Activated B cell treated with CpG ODN at 0.5 μM for 24 hours (primary cell): ENCODE measurements around the gene PCNA. TPM values are rescaled to one million over a fixed set of nuclear protein-coding genes. Genes with fewer than 3 reads are reported as not detected.

Experiments
- ATAC-seq: fragments of 200-7000 bp; cut with Tn5 transposase; one replicate; pipeline ENCODE4 v1.10.0; 2021; ENCODE audit warnings: low read depth, mild to moderate bottlenecking, moderate library complexity
- CTCF ChIA-PET: fragments of 350-600 bp; sonication (Branson Sonifier 250); formaldehyde crosslinking; loops from one replicate; lab custom pipeline; 2021; ENCODE audit warnings: antibody characterized with exemption; lab: Charles Lee
- POLR2A ChIA-PET: fragments of 350-600 bp; sonication (Branson Sonifier 250); formaldehyde crosslinking; loops from one replicate; lab custom pipeline; 2021; ENCODE audit warnings: antibody characterized with exemption; lab: Charles Lee
- DNase-seq: peaks from one replicate; pipeline ENCODE4 v3.0.0; 2022
- H3K27ac Mint-ChIP-seq: one replicate; pipeline ENCODE4 v1.8.0; 2020; ENCODE audit warnings: mixed read lengths
- H3K27me3 Mint-ChIP-seq: one replicate; pipeline ENCODE4 v1.8.0; 2021; ENCODE audit warnings: mixed read lengths
- H3K36me3 Mint-ChIP-seq: one replicate; pipeline ENCODE4 v1.8.0; 2021; ENCODE audit warnings: low read depth, mixed read lengths
- H3K4me1 Mint-ChIP-seq: one replicate; pipeline ENCODE4 v1.8.0; 2021; ENCODE audit warnings: mixed read lengths
- H3K4me3 Mint-ChIP-seq: one replicate; pipeline ENCODE4 v1.8.0; 2020; ENCODE audit warnings: mild to moderate bottlenecking, mixed read lengths
- H3K9me3 Mint-ChIP-seq: one replicate; pipeline ENCODE4 v1.8.0; 2020; ENCODE audit warnings: mixed read lengths
- CTCF ChIP-seq: fragments of 200-600 bp; IDR thresholded peaks from one replicate; pipeline ENCODE4 v1.8.0; 2022; ENCODE audit warnings: antibody characterized with exemption, mild to moderate bottlenecking
- intact Hi-C: fragments of 100-400 bp; cut with micrococcal nuclease; formaldehyde crosslinking; loops from one replicate; pipeline ENCODE4 v1.15.1; 2024
- total RNA-seq: library from RNA; stranded (reverse); gene quantifications from 2 replicates; pipeline ENCODE4 v1.2.3, GENCODE V29; 2022

Gene PCNA
- total RNA-seq, 1 donor from 2014 or later: 62.0 TPM

DNA sequence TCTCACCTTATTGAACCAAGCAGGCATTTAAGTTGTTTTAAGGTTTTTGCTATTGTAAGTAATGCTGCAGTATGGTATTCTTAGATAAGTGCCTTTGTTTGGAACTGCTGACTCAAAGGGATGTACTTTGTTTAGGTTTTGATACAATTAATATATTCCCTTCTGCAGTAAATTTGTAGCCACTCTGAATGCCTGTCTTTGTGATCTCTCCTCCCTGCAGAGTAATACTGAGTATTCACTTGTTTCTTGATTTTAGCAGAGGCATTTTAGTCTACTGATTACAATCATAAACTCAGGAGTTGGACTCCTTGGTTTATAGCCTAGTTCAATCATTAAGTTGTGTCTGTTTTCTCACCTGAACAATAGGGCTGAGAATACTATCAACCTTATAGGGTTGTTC, 20.4 kb upstream of the PCNA start:
- no peak overlapping the region for H3K27ac Mint-ChIP-seq
- H3K4me1 Mint-ChIP-seq: peaks cover 62% of the 10 kb centered on the region
- H3K9me3 Mint-ChIP-seq: no peaks in the 10 kb centered on the region
- no peak overlapping the region for H3K4me3 Mint-ChIP-seq
- H3K27me3 Mint-ChIP-seq: no peaks in the 10 kb centered on the region
- ChIA-PET CTCF (interaction anchor here (1.2 kb wide), 1 partner anchor 14 kb away, joined by 4 read pairs; the partner anchor contains the start of gene CDS2), POLR2A (no interaction called here)
- no peak for ATAC-seq
- TF ChIP-seq CTCF: no peak
- DNase-seq: no peak
- intact Hi-C loops: no loop called here
- peaks cover 15% of the 10 kb centered on the region for H3K36me3 Mint-ChIP-seq

DNA sequence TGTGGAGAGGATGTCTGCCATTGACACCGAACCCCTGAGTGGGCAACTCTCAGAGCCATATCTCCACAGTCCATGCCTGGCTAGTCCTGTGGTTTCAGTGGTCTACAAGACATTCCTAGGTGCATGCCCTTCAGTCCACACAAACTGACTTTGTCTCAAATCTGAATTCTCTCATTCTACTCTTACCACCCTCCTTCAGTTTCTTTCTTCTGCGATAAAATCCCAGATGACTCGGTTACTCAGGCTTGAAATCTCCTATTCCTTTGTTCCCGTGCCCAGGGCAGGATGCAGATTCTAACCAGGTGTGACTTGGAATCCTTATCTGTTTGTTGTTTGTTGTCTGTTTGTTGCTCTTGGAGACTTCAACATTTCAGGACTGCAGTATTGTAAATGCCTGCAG, 16.3 kb upstream of the PCNA start:
- TF ChIP-seq CTCF: no peak
- peaks cover 11% of the 10 kb centered on the region for H3K36me3 Mint-ChIP-seq
- H3K4me1 Mint-ChIP-seq: peaks cover 40% of the 10 kb centered on the region
- H3K27me3 Mint-ChIP-seq: no peaks in the 10 kb centered on the region
- peak overlapping the region; percentile 11 for H3K27ac Mint-ChIP-seq
- ChIA-PET CTCF (interaction anchor here (0.6 kb wide), 1 partner anchor 67 kb away, joined by 3 read pairs; no protein-coding TSS in a partner anchor), POLR2A (interaction anchor here (1.8 kb wide), 1 partner anchor 9 kb away, joined by 4 read pairs; the partner anchor contains the start of gene CDS2)
- no peaks in the 10 kb centered on the region for H3K9me3 Mint-ChIP-seq
- intact Hi-C loops: no loop called here
- DNase-seq (no peak), ATAC-seq (no peak)
- peak overlapping the region; percentile 13 for H3K4me3 Mint-ChIP-seq

GRCh38 chr20:5135363-5136012, 15.7 kb upstream of the PCNA start:
- Mint-ChIP-seq H3K4me3 (no peak overlapping the region), H3K27ac (no peak overlapping the region), H3K4me1 (peaks cover 40% of the 10 kb centered on the region), H3K36me3 (peaks cover 11% of the 10 kb centered on the region), H3K27me3 (no peaks in the 10 kb centered on the region), H3K9me3 (no peaks in the 10 kb centered on the region)
- TF ChIP-seq CTCF: no peak
- no peak for DNase-seq
- ATAC-seq: peak; percentile 49
- intact Hi-C loops: no loop called here
- POLR2A ChIA-PET: interaction anchor here (1.8 kb wide), 1 partner anchor 9 kb away, joined by 4 read pairs; the partner anchor contains the start of gene CDS2
- CTCF ChIA-PET: no interaction called here

- H3K4me1 Mint-ChIP-seq: peaks cover 31% of the 10 kb centered on the region
- peaks cover 8% of the 10 kb centered on the region for H3K36me3 Mint-ChIP-seq
- ChIA-PET POLR2A (no interaction called here), CTCF (no interaction called here)
- H3K27ac Mint-ChIP-seq: no peak overlapping the region
- intact Hi-C loops: no loop called here
- DNase-seq: no peak
- no peaks in the 10 kb centered on the region for H3K27me3 Mint-ChIP-seq
- no peak overlapping the region for H3K4me3 Mint-ChIP-seq
- H3K9me3 Mint-ChIP-seq: no peaks in the 10 kb centered on the region
- no peak for ATAC-seq
- TF ChIP-seq CTCF: no peak
Observed at GRCh38 chr20:5133998-5134397, 14.2 kb upstream of the PCNA start.

DNA sequence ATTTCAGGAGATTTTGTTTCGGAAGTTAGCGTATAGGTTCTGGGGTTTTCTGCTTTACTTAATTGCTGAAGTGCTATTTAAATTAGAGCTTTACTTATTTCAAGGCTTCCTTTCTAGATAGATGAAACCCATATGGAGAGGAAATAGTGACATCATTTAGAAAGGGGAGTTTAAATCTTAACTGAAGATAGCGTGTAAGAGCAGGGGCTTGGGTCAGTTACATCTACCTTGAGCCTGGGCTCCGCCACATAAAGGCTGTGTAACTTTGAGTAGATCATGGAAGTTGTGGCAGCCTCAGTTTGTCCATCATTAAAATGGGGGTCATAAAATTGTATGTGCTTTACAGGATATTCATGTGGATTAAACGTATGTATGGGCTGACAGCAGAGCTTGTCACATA, 11.7 kb upstream of the PCNA start:
- POLR2A ChIA-PET: no interaction called here
- peak overlapping the region; percentile 53 for H3K27ac Mint-ChIP-seq
- no peaks in the 10 kb centered on the region for H3K27me3 Mint-ChIP-seq
- CTCF ChIA-PET: interaction anchor here (1.7 kb wide), 1 partner anchor 60 kb away, joined by 7 read pairs; no protein-coding TSS in a partner anchor
- no peaks in the 10 kb centered on the region for H3K9me3 Mint-ChIP-seq
- H3K36me3 Mint-ChIP-seq: peaks cover 15% of the 10 kb centered on the region
- ATAC-seq: no peak
- intact Hi-C loops: no loop called here
- DNase-seq: no peak
- no peak overlapping the region for H3K4me3 Mint-ChIP-seq
- H3K4me1 Mint-ChIP-seq: peaks cover 41% of the 10 kb centered on the region
- no peak for TF ChIP-seq CTCF
